GM18868 (cell line): Measurements from ENCODE around the gene CHP2.
"Not testable (repeated sequence)": the region's sequence is repeated elsewhere in the genome, so short reads cannot be mapped to it uniquely, and the experiment has no call there.

Experiments
- ATAC-seq: cut with Tn5 transposase; IDR thresholded peaks from one replicate; pipeline ENCODE4 v1.9.1; 2021; ENCODE audit warnings: mild to moderate bottlenecking, moderate library complexity; ENCODE audit not compliant: unreplicated experiment

The CHP2 gene

DNA sequence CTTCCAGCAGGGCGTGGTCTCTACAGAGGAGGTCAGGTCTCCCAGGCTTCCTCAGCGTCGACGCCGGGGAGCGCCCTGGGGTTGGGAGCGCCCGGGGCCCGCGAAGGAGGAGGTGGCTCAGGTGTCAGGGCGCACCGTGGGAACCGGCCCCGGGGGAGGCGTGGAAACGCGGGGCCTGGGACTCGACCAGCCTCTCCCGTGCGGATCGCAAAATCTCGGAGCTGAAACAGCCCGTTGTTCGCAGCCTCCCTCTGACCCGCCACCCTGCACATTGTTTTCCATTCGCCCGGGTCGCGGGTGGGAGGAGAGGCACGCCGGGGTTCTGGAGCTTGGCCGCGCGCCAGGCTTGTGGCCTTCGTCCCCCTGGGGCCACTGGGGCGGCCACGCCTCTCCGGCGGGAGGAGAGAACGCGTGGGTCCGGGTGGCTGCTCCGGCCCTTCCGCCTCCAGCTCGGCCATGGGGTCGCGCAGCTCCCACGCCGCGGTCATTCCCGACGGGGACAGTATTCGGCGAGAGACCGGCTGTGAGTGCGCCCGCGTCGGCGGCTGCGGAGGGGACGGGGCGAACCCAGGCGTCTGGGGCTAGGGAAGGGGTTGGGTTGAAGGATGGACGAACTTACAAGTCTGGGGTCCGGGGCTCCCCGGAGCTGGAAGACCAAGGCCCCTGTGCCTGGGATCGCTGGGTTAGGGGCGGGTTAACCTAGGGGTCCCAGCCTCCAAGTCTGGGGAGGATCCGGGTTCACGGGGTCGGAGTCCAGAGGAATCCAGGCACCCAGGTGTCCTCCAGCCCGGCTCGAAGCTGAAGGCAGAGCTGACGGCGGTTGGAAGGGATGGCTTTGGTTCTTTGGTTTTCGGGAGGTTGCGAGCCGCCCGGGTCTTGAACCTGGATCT, at the start of gene CHP2:
Gene CHP2 (plus strand): TSS at position 433 of the 890 bp plus-strand sequence. CDS start 24 bp downstream, at position 457.
- no peak for ATAC-seq

DNA sequence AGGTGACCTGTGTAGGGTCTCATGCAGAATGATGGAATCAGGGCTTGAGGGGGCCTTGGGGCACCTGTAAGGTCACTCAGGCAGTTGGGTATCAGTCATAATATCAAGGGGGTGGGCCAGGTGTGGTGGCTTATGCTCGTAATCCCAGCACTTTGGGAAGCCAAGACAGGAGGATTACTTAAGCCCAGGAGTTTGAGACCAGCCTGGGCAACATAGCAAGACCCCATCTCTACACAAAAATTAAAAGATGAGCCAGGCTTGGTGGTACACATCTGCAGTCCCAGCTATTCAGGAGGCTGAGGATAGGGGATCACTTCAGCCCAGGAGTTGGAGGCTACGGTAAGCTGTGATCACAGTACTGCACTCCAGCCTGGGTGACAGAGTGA, 49.3 kb upstream of the CHP2 start:
- ATAC-seq: no peak

DNA sequence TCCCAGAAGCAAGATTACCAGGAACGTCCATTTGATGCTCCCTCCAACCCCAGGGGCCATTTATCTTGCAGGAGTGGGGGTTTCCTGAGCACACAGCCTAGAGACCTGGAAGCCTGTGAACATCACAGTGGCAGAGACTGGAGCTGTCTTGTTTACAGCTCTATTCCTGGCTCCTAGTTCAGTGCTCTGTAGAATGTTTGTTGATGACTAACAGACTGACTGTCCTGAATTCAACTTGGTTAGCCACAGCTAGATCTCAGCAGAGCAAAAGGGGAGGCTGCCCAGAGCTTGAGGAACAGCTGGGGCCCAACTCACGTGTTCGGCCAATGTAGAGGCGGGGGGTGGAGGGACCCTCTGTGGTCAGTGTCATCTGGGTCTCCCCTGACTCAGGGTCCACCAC, 48.4 kb upstream of the CHP2 start:
- ATAC-seq: no peak

DNA sequence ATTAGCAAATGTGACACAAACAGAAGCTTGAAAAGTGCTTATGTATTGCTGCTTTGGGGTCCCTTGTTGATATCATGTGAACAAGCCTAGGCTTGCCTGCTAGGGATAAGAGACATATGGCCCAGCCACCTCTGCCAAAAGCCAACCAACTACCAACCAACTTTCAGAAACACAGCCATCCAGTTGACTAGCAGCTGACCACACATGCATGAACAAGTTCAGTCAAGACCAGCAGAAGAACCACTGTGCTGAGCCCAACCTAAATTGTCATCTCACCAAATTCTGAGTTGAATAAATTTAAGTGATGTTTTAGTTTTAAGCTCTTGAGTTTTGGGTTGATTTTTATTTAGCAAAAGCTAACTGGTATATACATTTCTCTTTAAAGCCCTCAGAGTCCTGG, 45.3 kb upstream of the CHP2 start:
- ATAC-seq: no peak

DNA sequence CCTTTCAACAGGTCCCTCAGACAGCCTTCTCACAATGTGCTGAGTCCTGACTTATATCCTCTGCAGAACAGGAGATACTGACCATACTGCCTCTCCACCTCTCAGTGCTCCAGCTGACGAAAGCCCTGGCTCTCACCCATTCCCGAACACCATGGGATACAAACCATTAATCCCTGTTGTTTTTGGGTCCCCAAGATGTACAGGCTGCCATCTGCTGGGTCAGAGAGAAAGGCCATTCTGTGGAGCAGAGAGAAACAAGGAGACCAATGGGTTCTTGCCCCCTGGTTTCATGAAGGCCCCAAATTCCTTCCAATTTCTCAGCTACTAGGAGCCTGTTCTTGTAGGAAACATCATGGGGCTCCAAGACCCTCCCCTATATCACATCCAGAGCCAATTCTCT, 44.8 kb upstream of the CHP2 start:
- no peak for ATAC-seq

DNA sequence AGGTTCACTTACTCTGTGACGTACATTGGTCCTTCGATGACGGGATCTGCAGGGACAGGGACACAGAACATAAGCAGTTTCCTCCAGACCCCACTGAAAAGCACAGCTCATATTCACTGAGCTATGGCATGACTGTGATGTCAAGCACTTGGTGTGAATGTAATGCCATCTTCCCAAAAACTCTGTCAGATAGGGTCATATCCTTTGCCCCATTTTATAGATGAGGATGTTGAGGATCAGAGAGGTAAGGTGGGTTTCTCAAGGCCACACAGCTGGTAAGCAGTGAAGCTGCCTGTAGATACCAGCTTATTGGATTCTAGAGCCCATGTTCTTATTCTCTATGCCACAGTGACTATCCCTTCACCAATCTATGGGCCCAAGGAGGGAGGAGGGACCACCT, 44.3 kb upstream of the CHP2 start:
- ATAC-seq: no peak

DNA sequence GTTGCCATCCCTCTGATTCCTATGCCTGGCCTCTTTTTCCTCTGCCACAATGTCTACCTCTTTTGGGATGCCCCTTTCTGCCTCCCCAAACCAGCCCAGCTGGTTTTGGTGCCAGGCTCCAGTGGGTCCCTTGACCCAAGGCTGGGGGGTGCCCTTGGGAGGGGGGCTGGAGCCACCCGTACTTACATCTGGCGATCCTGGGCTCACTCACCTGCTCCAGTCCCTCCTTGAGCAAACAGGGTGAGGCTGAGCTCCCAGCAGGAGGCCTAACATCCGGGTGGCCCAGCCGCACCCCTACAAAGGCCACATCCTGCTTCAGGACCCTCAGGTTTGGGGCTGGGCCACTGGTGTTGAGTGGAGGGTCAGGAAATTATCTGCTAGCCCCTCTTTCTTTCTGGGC, 43.0 kb upstream of the CHP2 start:
- ATAC-seq: no peak

DNA sequence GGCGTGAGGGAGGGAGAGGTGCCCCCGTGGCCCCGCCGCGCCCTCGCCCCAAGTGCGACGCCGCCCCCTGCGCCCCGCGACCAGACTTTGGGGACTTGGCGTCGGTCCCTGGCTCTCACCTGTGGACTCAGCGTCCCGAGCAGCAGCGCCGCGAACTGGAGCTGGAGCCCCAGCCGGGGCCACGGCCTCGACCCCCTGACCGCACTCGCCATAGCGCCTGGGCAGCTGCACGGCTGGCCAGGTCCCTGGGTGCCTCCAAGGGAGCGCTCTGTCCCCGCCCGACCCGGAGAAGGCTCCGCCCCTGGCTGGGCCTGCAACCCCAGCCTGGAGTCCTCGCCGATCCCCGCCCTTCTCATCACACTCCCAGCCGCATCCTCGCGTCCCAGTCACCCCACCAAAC, 41.9 kb upstream of the CHP2 start, which contains the start of gene ERN2:
Gene ERN2 (minus strand): TSS at position 247 of the 400 bp plus-strand sequence. CDS start 35 bp downstream, at position 212.
- no peak for ATAC-seq

DNA sequence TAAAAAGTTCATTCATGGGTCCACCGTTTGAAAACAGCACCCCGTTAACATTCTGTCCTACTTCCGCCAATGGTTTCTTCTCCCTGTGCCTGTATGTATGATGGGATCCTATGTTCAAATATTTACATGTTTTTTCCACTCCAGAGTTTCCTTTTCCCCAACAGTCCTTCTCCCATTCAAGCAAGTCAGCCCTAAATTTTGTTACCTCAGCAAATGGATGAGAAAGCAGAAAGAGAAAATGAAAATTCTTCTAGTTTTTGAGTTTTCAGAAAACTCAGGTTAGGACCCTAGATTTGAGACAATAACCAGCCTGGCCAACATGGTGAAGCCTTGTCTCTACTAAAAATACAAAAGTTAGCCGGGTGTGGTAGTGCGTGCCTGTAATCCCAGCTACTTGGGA, 38.3 kb upstream of the CHP2 start:
- ATAC-seq: no peak

DNA sequence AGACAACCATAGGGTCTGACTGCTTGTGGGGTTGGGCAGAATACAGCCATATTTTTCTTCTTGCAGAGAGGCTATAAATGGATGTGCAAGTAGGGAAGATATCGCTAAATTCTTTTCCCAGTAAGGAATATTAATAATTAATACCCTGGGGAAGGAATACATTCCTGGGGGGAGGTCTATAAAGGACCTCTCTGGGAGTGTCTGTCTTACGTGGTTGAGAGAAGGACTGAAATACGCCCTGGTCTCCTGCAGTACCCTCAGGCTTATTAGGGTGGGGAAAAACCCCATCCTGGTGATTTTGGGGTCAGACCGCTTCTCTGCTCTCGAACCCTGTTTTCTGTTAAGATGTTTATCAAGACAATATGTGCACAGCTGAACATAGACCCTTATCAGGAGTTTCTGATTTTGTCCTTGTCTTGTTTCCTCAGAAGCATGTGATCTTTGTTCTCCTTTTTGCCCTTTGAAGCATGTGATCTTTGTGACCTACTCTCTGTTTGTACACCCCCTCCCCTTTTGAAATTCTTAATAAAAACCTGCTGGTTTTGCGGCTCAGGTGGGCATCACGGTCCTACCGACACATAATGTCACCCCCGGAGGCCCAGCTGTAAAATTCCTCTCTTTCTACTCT, 32.1 kb upstream of the CHP2 start:
- ATAC-seq: not testable (repeated sequence)

DNA sequence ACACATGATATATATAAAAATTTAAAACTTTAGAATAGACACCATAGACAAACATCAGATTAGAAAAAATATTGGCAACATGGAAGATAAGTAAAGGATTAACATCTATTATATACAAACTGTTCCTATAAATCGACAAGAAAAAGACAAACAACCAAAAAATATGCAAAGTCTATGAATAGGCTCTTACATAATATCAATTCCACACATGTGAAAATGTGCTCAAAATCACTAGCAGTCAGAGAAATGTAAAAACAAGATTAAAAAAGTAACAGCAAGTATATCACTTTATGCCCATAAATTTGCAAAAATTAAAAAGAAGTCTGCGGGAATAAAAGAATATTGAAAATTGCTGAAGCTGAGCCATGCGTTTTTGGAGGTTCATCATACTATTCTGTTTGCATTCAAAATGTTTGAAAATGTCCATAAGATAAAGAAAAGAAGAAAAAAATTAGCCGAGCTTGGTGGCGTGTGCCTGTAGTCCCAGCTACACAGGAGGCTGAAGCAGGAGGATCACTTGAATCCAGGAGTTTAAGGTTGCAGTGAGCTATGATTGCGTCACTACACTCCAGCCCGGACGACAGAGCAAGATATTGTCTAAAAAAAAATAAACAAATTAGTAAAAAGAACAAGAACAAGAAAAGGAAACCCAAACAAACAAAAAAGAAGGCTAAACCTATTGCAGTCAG, 30.6 kb upstream of the CHP2 start:
- ATAC-seq: no peak

DNA sequence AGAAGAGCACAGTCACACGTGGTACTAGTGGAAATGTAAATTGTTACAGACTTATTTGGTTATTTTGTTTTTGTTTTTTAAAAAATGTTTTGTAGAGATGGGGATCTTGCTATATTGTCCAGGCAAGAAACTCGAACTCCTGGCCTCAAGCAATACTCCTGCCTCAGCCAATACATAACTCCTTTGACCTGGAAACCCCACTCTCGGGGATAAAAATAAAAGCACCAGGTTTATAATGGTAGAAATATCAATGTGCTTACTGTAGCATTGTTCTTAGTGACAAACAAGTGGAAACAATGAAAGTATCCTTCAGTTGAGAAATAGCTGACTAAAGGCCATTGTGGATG, 30.1 kb upstream of the CHP2 start:
- ATAC-seq: no peak

DNA sequence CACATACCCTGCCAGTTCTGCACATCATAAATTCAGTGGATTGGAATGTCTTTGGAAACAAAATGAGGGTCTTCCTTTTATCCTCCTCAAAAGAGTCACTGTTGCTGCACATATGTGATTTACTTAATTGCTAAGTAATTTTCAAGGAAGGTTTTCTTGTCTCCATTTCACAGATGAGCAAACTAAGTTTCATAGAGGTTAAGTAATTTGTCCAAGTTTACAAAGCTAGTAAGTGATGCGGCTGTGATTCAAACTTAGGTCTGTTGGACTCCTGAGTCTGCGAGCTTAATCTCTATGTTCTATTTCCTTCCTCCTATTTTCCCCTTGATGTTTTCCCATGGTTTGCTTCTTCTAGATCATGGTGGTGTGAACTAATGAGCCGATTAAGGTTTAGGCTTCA, 28.1 kb upstream of the CHP2 start:
- no peak for ATAC-seq

DNA sequence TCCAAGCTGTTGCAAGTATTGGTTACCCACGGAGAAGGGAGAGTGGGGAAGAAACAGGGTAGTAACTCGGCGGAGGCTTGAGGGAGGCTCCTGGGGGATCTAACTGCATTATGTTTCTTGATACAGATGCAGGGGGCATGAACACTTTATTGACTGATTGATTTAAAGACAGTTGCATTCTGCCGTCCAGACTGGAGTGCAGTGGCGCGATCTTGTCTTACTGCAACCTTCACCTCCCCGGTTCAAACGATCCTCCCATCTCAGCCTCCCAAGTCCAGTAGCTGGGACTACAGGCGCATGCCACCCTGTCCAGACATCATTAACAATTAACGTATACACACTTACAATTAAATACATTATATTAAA, 26.7 kb upstream of the CHP2 start:
- ATAC-seq: no peak

DNA sequence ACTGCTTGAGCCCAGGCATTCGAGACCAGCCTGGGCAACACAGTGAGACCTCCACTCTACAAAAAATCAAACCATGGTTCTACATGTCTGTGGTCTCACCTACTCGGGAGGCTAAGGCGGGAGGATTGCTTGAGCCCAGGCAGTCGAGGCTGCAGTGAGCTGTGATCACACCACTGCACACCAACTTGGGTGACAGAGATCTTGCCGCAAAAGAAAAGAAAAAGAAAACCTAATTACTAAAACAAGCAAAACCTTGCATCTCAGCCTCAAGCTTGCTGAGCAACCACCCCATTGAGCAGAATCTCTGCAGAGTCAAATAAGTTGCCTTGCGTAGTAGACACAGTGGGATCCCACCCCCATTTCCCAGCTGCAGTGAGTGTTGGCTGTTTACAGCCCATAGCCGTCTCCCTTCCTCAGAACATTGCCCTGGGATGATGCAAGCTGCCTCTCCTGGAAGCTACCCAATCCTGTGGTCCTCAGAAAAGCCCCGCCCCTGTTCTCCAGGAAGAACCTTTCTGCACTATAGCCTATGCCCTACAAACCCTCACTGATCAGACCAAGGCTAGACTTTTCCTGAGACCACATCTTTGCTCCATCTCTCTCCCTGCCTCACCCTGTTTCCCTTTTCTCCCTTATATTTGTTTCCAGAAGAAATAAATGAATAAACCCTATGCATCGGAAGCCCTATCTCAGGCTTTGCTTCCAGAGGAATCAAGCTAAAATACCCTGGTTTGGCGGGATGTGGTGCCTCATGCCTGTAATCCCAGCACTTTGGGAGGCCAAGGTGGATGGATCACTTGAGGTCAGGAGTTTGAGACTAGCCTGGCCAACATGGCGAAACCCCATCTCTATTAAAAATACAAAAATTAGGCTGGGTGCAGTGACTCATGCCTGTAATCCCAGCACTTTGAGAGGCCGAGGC, 25.1 kb upstream of the CHP2 start:
- no peak for ATAC-seq

DNA sequence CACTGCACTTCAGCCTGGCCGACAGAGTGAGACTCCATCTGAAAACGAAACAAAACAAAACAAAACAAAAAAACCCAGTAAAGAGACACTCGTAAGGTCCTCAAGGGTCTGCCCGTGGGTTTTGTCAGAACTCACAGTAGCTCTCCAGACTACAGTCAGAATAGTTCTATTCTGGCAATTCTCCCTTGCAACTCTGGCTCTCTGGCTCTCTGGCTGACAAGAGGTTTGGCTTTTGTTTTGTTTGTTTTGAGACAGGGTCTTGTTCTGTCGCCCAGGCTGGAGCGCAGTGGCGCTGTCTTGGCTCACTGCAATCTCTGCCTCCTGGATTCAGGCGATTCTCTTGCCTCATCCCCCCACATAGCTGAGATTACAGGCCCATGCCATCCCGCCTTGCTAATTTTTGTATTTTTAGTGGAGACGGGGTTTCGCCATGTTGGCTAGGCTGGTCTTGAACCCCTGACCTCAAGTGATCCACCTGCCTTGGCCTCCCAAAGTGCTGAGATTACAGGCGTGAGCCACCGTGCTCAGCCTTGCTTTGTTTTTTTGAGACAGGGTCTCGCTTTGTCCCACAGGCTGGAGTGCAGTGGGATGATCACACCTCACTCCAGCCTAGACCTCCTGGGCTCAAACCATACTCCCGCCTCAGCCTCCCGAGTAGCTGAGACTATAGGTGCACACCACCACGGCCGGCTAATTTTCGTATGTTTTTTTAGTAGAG, 20.5 kb upstream of the CHP2 start:
- ATAC-seq: no peak

DNA sequence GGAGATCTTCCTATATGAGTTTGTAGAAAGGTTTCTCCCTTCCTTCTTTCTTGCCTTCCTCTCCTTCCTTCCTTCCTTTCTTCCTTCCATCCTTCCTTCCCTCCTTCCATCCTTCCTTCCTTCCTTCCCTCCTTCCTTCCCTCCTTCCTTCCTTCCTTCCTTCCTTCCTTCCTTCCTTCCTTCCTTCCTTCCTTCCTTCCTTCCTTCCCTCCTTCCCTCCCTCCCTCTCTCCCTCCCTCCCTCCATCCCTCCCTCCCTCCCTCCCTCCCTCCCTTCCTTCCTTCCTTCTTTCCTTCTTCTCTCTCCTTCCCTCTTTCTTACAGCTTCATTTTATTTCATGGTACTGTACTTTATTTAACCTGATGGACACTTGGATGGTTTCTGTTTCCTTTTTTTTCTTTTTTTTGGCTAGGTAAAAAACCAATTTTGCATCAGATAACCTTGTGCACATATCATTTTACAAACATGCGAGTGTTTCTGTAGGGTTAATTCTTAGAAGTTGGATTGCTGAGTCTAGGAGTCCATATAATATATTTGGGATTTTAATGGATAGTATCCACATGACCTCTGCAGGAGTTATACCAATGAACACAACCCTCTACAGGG, 17.3 kb upstream of the CHP2 start:
- not testable (repeated sequence) for ATAC-seq

DNA sequence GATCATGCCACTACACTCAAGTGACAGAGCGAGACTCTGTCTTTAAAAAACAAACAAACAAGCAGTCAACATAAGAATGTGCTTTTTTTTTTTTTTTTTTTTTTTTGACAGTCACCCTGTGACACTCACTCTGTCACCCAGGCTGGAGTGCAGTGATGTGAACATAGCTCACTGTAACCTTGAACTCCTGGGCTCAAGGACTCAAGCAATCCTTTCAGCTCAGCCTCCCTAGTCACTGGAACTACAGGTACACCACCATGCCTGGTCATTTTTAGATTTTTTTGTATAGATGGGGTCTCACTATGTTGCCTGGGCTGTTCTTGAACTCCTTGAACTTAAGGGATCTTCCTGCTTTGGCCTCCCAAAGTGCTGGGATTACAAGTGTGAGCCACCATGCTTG, 15.3 kb upstream of the CHP2 start:
- no peak for ATAC-seq

DNA sequence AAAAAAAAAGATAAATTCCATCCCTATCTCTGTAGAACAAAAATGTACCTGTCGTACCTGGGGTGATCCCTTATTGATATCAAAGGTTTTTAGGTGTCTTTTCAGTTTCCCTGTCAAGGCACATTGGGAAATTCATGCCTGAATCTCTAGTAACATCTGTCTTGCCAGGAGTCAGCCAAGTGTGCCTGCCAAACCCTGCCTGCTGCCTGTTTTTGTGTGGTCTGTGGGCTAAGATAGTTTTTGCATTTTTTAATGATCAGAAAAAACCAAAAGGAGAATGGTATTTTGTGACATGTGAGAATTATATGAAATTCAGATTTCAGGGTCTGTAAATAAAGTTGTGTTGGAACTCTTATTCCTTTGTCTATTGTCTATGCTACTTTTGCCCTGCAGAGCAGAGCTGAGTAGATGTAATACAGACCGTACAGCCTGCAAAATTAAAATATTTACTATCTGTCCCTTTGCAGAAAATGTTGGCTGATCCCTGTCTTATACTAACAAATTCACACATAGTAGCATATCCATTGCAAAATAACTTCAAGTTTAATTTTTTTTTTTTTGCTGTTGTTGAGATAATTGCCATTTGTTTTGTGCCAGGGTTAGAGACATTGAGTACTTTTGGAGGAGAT, 13.0 kb upstream of the CHP2 start:
- no peak for ATAC-seq
